Transverse colon (tissue), 4 donors: Measurements from ENCODE around the gene MATN3.

ENCODE experiments used
- POLR2A ChIP-seq: fragments of 450-650 bp; IDR thresholded peaks from one replicate; pipeline ENCODE4 v1.6.1; 2016; ENCODE audit warnings: antibody characterized with exemption, mild to moderate bottlenecking, moderate library complexity
- POLR2AphosphoS5 ChIP-seq, 3 donors: sonication (generic); formaldehyde crosslinking; IDR thresholded peaks; one replicate each; pipeline ENCODE4 v1.6.1; 2016; ENCODE audit warnings: antibody characterized with exemption in 3 of 3
- TF ChIP-seq, protein P1 (sequence below), 5 experiments: fragments of 200-600 bp in 3 of 5; fragments of 450-650 bp in 2 of 5; sonication (generic) in 3 of 5; IDR thresholded peaks; 1 replicate in 2 of 5; 2 replicates in 3 of 5; pipeline ENCODE4 v1.5.1; 2016 to 2017; ENCODE audit warnings: antibody characterized with exemption in 5 of 5, inconsistent platforms in 3 of 5, mild to moderate bottlenecking in 2 of 5, moderate library complexity in 1 of 5

- TF ChIP-seq, protein P1, sequence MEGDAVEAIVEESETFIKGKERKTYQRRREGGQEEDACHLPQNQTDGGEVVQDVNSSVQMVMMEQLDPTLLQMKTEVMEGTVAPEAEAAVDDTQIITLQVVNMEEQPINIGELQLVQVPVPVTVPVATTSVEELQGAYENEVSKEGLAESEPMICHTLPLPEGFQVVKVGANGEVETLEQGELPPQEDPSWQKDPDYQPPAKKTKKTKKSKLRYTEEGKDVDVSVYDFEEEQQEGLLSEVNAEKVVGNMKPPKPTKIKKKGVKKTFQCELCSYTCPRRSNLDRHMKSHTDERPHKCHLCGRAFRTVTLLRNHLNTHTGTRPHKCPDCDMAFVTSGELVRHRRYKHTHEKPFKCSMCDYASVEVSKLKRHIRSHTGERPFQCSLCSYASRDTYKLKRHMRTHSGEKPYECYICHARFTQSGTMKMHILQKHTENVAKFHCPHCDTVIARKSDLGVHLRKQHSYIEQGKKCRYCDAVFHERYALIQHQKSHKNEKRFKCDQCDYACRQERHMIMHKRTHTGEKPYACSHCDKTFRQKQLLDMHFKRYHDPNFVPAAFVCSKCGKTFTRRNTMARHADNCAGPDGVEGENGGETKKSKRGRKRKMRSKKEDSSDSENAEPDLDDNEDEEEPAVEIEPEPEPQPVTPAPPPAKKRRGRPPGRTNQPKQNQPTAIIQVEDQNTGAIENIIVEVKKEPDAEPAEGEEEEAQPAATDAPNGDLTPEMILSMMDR (IDR thresholded peaks at IDR 0.05): no peak
- TF ChIP-seq POLR2A: no peak
- TF ChIP-seq POLR2AphosphoS5 (IDR thresholded peaks at IDR 0.05): no peak
Measured at GRCh38 chr2:19993731-19994130, 18.7 kb downstream of the MATN3 start.
